GM18508 (cell line): ENCODE results near the gene SYT17.

Experiments
- ATAC-seq: cut with Tn5 transposase; IDR thresholded peaks from one replicate; pipeline ENCODE4 v1.9.1; 2021; ENCODE audit warnings: moderate number of reproducible peaks; ENCODE audit not compliant: insufficient read depth, unreplicated experiment

The SYT17 gene

GRCh38 chr16:19290860-19291259, 122.8 kb downstream of the SYT17 start:
- ATAC-seq: no peak

- no peak for ATAC-seq
Observed at GRCh38 chr16:19291475-19291874, 123.4 kb downstream of the SYT17 start.

GRCh38 chr16:19292186-19292585, 124.1 kb downstream of the SYT17 start:
- ATAC-seq: no peak

- ATAC-seq: peak; percentile 80
Observed at GRCh38 chr16:19294156-19294649, 126.2 kb downstream of the SYT17 start.

GRCh38 chr16:19295393-19295792, 127.4 kb downstream of the SYT17 start:
- ATAC-seq: no peak

- ATAC-seq: no peak
Observed at GRCh38 chr16:19297454-19297853, 129.4 kb downstream of the SYT17 start.

- ATAC-seq: no peak
Observed at GRCh38 chr16:19299565-19299964, 131.5 kb downstream of the SYT17 start.

- no peak for ATAC-seq
Observed at GRCh38 chr16:19301931-19302330, 133.9 kb downstream of the SYT17 start.

- ATAC-seq: no peak
Observed at GRCh38 chr16:19304750-19305149, 136.7 kb downstream of the SYT17 start.

GRCh38 chr16:19305443-19305842, 137.4 kb downstream of the SYT17 start:
- ATAC-seq: no peak

- ATAC-seq: no peak
Observed at GRCh38 chr16:19307587-19308241, 139.7 kb downstream of the SYT17 start.

- ATAC-seq: no peak
Observed at GRCh38 chr16:19308392-19308791, 140.4 kb downstream of the SYT17 start.

- no peak for ATAC-seq
Observed at GRCh38 chr16:19309178-19309577, 141.1 kb downstream of the SYT17 start.

- no peak for ATAC-seq
Observed at GRCh38 chr16:19314718-19315425, 146.8 kb downstream of the SYT17 start.

- no peak for ATAC-seq
Observed at GRCh38 chr16:19315889-19316433, 147.9 kb downstream of the SYT17 start.

- ATAC-seq: no peak
Observed at GRCh38 chr16:19316846-19317245, 148.8 kb downstream of the SYT17 start.
